HepG2 (cell line): ENCODE data around the gene MYO19. TPM values are rescaled to one million over a fixed set of nuclear protein-coding genes. Genes with fewer than 3 reads are reported as not detected.

Experiments
- CBX2 ChIP-seq, 2 experiments: fragments of 200-600 bp in 1 of 2; sonication (generic); formaldehyde crosslinking in 1 of 2; IDR thresholded peaks; 2 replicates each; pipeline versions ENCODE4 v1.7.0 to v1.8.1; 2018 to 2022; ENCODE audit warnings: low read depth in 2 of 2, low read length in 1 of 2, mild to moderate bottlenecking in 1 of 2, missing genetic modification reagents in 1 of 2
- KDM3A ChIP-seq: IDR thresholded peaks from 2 replicates; pipeline ENCODE4 v1.6.1; 2018; ENCODE audit warnings: low read depth, missing compliant biosample characterization
- KDM4B ChIP-seq: sonication (generic); formaldehyde crosslinking; IDR thresholded peaks from 2 replicates; pipeline ENCODE4 v1.4.0; 2020; ENCODE audit warnings: missing genetic modification reagents
- MEIS2 ChIP-seq: sonication (generic); formaldehyde crosslinking; IDR thresholded peaks from 2 replicates; pipeline ENCODE4 v1.9.0; 2021; ENCODE audit warnings: mild to moderate bottlenecking, missing genetic modification reagents
- NFIB ChIP-seq: sonication (generic); formaldehyde crosslinking; IDR thresholded peaks from 2 replicates; pipeline ENCODE4 v1.9.0; 2021; ENCODE audit warnings: missing genetic modification reagents, mild to moderate bottlenecking, borderline replicate concordance
- RARG ChIP-seq: sonication (generic); formaldehyde crosslinking; IDR thresholded peaks from 2 replicates; pipeline ENCODE4 v1.4.0; 2020; ENCODE audit warnings: low read depth, mild to moderate bottlenecking, missing genetic modification reagents
- SRY ChIP-seq: sonication (generic); formaldehyde crosslinking; IDR thresholded peaks from 2 replicates; pipeline ENCODE4 v1.8.0; 2022; ENCODE audit warnings: mild to moderate bottlenecking, missing genetic modification reagents
- ZNF160 ChIP-seq: sonication (generic); formaldehyde crosslinking; IDR thresholded peaks from 2 replicates; pipeline ENCODE4 v1.8.0; 2022; ENCODE audit warnings: mild to moderate bottlenecking, inconsistent platforms, missing genetic modification reagents
- ZNF260 ChIP-seq: sonication (generic); formaldehyde crosslinking; IDR thresholded peaks from 2 replicates; pipeline ENCODE4 v1.4.0; 2020; ENCODE audit warnings: missing genetic modification reagents, low read depth, mild to moderate bottlenecking, borderline replicate concordance
- ZNF530 ChIP-seq: sonication (generic); formaldehyde crosslinking; IDR thresholded peaks from 2 replicates; pipeline ENCODE4 v1.5.0; 2020; ENCODE audit warnings: low read depth, mild to moderate bottlenecking, missing genetic modification reagents
- ZNF747 ChIP-seq: sonication (generic); formaldehyde crosslinking; IDR thresholded peaks from 2 replicates; pipeline ENCODE4 v1.8.1; 2023; ENCODE audit warnings: missing genetic modification reagents, mild to moderate bottlenecking, borderline replicate concordance
- ZSCAN9 ChIP-seq: IDR thresholded peaks from 2 replicates; pipeline ENCODE4 v1.6.1; 2016; ENCODE audit warnings: borderline replicate concordance
- polyA plus RNA-seq, 8 experiments: library from polyadenylated mRNA; depleted of rRNA in 3 of 8; stranded (reverse) in 7 of 8; unstranded in 1 of 8; fragments of >200 nt; fragmentation: Illumina TruSeq in 4 of 8; extraction: Trizol in 4 of 8; gene quantifications; 2 replicates each; pipeline versions ENCODE4 v1.2.1 to v1.2.3, GENCODE V29; 2011 to 2016; ENCODE audit warnings: low read depth in 4 of 8, missing spikeins in 1 of 8, mixed read lengths in 1 of 8; ENCODE audit not compliant: insufficient read depth in 1 of 8
- total RNA-seq, 5 experiments: library from RNA; depleted of rRNA; stranded (reverse); fragments of >200 nt; fragmentation: Illumina TruSeq; extraction: Trizol; gene quantifications; 2 replicates each; pipeline ENCODE4 v1.2.3, GENCODE V29; 2016; ENCODE audit warnings: low read depth in 1 of 5
- TF ChIP-seq, protein P1 (sequence below): sonication (generic); formaldehyde crosslinking; conservative IDR thresholded peaks from 2 replicates; pipeline ENCODE4 v1.4.0; 2020; ENCODE audit warnings: missing genetic modification reagents
- TF ChIP-seq, protein P2 (sequence below): sonication (generic); formaldehyde crosslinking; IDR thresholded peaks from 2 replicates; pipeline ENCODE4 v1.4.0; 2020; ENCODE audit warnings: missing genetic modification reagents
- TF ChIP-seq, protein P3 (sequence below): sonication (generic); formaldehyde crosslinking; IDR thresholded peaks from 2 replicates; pipeline ENCODE4 v1.8.1; 2023; ENCODE audit warnings: mild to moderate bottlenecking, missing genetic modification reagents
- TF ChIP-seq, protein P4 (sequence below): sonication (generic); formaldehyde crosslinking; conservative IDR thresholded peaks from 2 replicates; pipeline ENCODE4 v1.4.0; 2020; ENCODE audit warnings: missing genetic modification reagents
- TF ChIP-seq, protein P5 (sequence below): sonication (generic); formaldehyde crosslinking; IDR thresholded peaks from 2 replicates; pipeline ENCODE4 v1.8.0; 2022; ENCODE audit warnings: mild to moderate bottlenecking, missing genetic modification reagents

MYO19 gene
- total and polyA plus RNA-seq, 2 of the 13 experiments (the other 11 are each of a cell fraction or from before 2014, with no cell fraction given) = 75.7 to 82.3 TPM

DNA sequence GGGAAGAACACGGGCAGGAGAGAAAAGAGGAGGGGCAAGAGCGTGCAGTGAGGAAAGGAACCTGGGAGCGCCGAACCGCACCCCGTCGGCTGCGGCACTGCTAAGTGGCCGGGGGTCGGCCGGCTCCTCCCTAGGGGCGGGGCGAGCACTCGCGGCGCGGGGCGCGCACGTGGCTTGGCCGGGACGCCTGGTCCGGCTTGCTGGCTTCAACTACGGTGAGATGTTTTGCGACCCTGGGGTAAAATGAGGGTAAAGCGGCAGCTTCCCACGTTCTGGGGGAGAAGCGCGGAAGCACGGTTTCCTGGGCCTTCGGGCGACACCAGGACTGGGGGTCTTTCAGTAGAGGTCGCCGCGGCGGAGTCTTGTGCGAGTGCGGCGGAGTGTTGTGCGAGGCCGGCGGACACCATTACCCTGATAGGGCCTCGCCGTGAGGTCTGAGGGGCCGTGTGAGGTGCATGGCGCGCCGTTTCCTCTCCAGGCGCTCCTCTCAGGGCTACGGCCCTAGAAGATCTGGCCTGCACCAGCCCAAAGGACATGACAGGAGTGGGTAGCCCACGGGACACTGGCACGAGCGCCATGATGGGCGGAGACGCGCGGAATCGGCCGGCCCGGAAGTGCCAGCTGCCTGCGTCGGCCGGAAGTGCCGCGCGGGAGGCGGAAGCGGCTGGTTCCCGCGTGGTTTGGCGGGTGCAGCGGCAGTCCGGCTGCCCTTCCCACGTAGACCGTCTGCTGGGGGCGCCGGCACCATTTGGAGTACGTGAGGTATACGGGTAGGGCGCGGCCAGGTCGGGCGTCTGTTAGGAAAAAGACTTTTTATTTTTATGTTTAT is at the start of gene MYO19, which contains the start of gene PIGW (continued):
- TF ChIP-seq, protein P1, sequence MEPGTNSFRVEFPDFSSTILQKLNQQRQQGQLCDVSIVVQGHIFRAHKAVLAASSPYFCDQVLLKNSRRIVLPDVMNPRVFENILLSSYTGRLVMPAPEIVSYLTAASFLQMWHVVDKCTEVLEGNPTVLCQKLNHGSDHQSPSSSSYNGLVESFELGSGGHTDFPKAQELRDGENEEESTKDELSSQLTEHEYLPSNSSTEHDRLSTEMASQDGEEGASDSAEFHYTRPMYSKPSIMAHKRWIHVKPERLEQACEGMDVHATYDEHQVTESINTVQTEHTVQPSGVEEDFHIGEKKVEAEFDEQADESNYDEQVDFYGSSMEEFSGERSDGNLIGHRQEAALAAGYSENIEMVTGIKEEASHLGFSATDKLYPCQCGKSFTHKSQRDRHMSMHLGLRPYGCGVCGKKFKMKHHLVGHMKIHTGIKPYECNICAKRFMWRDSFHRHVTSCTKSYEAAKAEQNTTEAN = peak; percentile 88
- no peak for TF ChIP-seq CBX2 (IDR thresholded peaks at IDR 0.05; ENCODE audit: low read depth, low read length)
- TF ChIP-seq CBX2 (CRISPR knock-in tag; IDR thresholded peaks at IDR 0.05; ENCODE audit: low read depth) = no peak
- TF ChIP-seq ZNF747 = peak; percentile 37; the same call in 1 of the 2 replicates
- no peak for TF ChIP-seq NFIB (CRISPR knock-in tag)
- TF ChIP-seq ZSCAN9 (CRISPR knock-in tag) = peak; percentile 10; the same call in 1 of the 2 replicates
- TF ChIP-seq, protein P2, sequence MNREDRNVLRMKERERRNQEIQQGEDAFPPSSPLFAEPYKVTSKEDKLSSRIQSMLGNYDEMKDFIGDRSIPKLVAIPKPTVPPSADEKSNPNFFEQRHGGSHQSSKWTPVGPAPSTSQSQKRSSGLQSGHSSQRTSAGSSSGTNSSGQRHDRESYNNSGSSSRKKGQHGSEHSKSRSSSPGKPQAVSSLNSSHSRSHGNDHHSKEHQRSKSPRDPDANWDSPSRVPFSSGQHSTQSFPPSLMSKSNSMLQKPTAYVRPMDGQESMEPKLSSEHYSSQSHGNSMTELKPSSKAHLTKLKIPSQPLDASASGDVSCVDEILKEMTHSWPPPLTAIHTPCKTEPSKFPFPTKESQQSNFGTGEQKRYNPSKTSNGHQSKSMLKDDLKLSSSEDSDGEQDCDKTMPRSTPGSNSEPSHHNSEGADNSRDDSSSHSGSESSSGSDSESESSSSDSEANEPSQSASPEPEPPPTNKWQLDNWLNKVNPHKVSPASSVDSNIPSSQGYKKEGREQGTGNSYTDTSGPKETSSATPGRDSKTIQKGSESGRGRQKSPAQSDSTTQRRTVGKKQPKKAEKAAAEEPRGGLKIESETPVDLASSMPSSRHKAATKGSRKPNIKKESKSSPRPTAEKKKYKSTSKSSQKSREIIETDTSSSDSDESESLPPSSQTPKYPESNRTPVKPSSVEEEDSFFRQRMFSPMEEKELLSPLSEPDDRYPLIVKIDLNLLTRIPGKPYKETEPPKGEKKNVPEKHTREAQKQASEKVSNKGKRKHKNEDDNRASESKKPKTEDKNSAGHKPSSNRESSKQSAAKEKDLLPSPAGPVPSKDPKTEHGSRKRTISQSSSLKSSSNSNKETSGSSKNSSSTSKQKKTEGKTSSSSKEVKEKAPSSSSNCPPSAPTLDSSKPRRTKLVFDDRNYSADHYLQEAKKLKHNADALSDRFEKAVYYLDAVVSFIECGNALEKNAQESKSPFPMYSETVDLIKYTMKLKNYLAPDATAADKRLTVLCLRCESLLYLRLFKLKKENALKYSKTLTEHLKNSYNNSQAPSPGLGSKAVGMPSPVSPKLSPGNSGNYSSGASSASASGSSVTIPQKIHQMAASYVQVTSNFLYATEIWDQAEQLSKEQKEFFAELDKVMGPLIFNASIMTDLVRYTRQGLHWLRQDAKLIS (CRISPR knock-in tag) = no peak
- TF ChIP-seq KDM4B (CRISPR knock-in tag) = peak; percentile 50; the same call in 1 of the 2 replicates
- TF ChIP-seq, protein P3, sequence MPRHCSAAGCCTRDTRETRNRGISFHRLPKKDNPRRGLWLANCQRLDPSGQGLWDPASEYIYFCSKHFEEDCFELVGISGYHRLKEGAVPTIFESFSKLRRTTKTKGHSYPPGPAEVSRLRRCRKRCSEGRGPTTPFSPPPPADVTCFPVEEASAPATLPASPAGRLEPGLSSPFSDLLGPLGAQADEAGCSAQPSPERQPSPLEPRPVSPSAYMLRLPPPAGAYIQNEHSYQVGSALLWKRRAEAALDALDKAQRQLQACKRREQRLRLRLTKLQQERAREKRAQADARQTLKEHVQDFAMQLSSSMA (CRISPR knock-in tag) = no peak
- TF ChIP-seq RARG (CRISPR knock-in tag) = no peak
- TF ChIP-seq MEIS2 (CRISPR knock-in tag) = peak; percentile 40; the same call in 1 of the 2 replicates
- TF ChIP-seq SRY (CRISPR knock-in tag) = no peak
- no peak for TF ChIP-seq ZNF530
- no peak for TF ChIP-seq ZNF260 (CRISPR knock-in tag)
- TF ChIP-seq, protein P4, sequence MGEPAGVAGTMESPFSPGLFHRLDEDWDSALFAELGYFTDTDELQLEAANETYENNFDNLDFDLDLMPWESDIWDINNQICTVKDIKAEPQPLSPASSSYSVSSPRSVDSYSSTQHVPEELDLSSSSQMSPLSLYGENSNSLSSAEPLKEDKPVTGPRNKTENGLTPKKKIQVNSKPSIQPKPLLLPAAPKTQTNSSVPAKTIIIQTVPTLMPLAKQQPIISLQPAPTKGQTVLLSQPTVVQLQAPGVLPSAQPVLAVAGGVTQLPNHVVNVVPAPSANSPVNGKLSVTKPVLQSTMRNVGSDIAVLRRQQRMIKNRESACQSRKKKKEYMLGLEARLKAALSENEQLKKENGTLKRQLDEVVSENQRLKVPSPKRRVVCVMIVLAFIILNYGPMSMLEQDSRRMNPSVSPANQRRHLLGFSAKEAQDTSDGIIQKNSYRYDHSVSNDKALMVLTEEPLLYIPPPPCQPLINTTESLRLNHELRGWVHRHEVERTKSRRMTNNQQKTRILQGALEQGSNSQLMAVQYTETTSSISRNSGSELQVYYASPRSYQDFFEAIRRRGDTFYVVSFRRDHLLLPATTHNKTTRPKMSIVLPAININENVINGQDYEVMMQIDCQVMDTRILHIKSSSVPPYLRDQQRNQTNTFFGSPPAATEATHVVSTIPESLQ (CRISPR knock-in tag) = no peak
- TF ChIP-seq, protein P5, sequence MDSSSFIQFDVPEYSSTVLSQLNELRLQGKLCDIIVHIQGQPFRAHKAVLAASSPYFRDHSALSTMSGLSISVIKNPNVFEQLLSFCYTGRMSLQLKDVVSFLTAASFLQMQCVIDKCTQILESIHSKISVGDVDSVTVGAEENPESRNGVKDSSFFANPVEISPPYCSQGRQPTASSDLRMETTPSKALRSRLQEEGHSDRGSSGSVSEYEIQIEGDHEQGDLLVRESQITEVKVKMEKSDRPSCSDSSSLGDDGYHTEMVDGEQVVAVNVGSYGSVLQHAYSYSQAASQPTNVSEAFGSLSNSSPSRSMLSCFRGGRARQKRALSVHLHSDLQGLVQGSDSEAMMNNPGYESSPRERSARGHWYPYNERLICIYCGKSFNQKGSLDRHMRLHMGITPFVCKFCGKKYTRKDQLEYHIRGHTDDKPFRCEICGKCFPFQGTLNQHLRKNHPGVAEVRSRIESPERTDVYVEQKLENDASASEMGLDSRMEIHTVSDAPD (CRISPR knock-in tag) = no peak
- TF ChIP-seq ZNF160 (CRISPR knock-in tag) = no peak; the same call in none of the 2 replicates
- no peak; the same call in 1 of the 2 replicates for TF ChIP-seq KDM3A (CRISPR knock-in tag)
